AG10803 (cell line): ENCODE measurements around the gene C11orf86.
"Not testable (repeated sequence)": the region's sequence is repeated elsewhere in the genome, so short reads cannot be mapped to it uniquely, and the experiment has no call there.

Source experiments
- DNase-seq: peaks from one replicate; pipeline ENCODE4 v3.0.0; 2010; ENCODE audit warnings: low read depth
- H3K4me3 ChIP-seq: 2 replicates; pipeline ENCODE4 v1.5.1; 2011; ENCODE audit warnings: mild to moderate bottlenecking, low read length, control low read depth
- TF ChIP-seq, protein P1 (sequence below): conservative IDR thresholded peaks from 2 replicates; pipeline ENCODE4 v1.5.1; 2011; ENCODE audit warnings: mild to moderate bottlenecking, low read length, control low read depth, inconsistent platforms

Gene C11orf86

DNA sequence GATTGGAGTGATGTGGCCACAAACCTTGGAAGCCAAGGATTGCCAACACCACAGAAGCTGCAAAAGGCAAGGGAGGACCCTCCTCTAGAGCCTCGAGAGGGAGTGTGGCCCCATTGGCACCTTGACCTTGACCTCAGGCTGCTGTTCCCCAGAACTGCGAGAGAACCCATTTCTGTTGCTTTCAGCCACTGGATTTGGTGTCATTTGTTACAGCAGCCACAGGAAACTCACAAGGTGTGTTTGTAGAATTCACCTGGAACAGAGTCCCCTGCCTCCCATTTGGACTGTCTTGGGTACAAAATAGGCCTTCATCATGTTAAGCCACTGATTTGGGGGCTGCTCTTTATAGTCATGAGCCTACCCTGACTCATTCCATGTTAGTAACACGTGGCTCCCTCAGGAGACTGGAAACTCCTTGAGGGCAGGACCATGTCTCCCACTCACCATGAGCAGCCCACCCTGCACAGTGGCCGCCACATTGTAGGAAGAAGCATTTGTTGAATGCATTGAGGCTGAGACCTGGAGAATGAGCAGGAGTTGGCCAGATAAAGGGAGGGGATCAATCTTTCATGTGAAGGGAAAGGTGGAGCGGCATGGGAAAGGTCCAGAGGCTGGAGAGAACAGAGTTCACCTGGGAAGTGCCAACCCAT lies 8.3 kb downstream of the C11orf86 start:
- no peak for DNase-seq
- TF ChIP-seq, protein P1, sequence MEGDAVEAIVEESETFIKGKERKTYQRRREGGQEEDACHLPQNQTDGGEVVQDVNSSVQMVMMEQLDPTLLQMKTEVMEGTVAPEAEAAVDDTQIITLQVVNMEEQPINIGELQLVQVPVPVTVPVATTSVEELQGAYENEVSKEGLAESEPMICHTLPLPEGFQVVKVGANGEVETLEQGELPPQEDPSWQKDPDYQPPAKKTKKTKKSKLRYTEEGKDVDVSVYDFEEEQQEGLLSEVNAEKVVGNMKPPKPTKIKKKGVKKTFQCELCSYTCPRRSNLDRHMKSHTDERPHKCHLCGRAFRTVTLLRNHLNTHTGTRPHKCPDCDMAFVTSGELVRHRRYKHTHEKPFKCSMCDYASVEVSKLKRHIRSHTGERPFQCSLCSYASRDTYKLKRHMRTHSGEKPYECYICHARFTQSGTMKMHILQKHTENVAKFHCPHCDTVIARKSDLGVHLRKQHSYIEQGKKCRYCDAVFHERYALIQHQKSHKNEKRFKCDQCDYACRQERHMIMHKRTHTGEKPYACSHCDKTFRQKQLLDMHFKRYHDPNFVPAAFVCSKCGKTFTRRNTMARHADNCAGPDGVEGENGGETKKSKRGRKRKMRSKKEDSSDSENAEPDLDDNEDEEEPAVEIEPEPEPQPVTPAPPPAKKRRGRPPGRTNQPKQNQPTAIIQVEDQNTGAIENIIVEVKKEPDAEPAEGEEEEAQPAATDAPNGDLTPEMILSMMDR = no peak
- H3K4me3 ChIP-seq = no peak overlapping the region

DNA sequence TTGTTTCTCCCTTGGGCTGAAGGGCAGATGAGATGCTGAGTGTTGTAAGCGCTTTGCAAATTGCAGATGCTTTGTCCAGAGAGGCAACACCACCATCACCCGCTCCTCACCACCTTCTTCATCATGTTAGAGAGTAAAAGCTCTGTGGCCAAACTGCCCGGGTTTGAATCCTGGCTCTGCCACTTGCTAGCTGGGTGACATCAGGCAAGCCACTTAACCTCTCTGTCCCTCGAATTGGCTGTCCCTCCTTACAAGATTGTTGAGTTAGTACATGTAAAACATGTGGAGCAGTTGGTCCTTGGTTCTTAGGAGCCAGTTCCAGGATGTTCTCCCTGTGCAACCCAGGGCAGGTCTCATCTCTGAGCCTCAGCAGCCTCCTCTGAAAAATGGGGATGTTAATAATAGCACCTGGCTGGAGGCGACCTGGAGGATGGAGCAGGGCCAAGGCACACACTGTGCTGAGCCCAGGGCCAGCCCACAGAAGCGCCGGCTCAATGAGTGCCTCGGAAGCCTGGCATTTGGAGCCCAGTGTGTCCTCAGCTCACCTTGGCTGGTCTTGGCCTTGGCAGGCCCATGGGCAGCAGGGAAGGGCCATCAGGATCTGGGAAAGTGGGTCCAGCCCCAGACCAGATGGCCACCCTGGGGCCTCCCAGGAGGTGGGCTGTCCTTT lies 10.5 kb downstream of the C11orf86 start:
- H3K4me3 ChIP-seq = no peak overlapping the region
- TF ChIP-seq, protein P1 = no peak

DNA sequence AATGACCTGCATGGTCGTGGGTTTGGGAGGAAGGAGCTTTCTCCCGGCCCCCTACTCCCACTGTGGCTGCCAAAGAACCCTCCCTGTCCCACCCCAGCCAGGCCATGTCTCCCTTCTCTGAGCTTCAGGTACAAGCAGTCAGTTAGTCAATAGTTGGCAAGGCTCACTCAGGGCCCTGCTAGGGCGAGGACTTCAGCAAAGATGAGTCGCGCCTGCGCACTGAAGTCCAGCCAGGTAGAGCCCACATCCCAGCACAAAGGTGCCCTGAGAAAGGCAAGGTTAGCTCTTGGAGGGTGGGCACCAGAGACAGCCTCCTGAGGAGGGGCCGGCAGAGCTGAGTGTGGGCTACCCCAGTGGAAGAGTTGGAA lies 11.1 kb downstream of the C11orf86 start:
- TF ChIP-seq, protein P1 = no peak
- H3K4me3 ChIP-seq = no peak overlapping the region
- DNase-seq = no peak

More for the DNA sequence above, 10.5 kb downstream of the C11orf86 start:
- DNase-seq = no peak

DNA sequence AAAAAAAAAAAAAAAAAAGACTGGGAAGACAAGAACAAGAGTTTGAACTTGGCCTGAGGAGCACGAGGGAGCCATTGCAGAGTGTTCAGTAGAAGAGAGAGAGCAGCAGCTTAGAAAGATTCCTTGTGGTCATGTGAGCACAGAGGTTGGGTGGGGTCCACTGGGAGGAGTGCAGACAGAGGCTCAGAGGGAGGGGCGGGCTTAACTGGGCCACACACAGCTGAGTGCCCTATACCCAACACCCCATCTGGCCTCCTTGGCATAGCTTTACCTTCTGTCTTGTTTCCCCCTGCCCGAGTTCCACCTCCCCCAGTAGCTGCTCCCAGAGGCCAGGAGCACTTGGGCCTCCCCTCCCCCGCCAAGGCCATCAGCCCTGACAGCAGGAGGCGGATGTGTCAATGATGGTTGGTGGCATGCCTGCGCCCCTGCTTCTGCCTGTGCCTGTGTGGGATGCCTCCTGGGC lies 12.1 kb downstream of the C11orf86 start:
- TF ChIP-seq, protein P1 = no peak
- DNase-seq = no peak
- H3K4me3 ChIP-seq = no peak overlapping the region

DNA sequence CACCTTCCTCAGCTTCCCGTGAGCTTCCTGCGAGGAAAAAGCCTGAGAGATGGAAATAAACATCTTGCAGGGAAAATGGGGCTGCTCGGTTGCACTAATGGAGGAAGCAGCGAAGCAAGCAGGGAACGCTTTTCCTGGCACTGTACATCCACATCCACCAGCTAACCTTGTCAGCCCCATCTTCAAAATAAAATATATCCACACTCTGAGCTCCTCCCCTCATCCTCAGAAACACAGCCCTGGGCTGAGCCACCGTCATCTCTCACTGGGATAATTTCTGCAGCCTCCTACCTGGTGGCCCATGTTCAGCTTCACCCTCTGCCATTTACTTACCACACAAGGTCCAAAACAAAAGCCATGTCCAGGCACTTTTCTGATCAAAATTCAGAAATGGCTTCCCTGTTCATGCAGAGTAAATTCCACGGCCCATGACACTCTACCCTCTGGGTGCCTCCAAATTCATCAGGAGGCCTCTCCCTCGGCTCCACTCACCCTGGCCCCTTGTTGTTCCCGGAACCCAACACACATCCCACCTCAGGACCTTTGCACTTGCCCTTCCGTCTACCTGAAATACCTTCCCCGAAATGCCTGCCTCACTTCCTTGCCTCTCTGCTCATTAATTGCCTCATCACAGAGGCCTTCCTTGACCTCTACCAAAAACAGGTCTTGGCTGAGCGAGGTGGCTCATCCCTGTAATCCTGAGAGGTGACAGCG lies 13.0 kb downstream of the C11orf86 start:
- no peak for DNase-seq
- TF ChIP-seq, protein P1 = no peak
- no peak overlapping the region for H3K4me3 ChIP-seq

DNA sequence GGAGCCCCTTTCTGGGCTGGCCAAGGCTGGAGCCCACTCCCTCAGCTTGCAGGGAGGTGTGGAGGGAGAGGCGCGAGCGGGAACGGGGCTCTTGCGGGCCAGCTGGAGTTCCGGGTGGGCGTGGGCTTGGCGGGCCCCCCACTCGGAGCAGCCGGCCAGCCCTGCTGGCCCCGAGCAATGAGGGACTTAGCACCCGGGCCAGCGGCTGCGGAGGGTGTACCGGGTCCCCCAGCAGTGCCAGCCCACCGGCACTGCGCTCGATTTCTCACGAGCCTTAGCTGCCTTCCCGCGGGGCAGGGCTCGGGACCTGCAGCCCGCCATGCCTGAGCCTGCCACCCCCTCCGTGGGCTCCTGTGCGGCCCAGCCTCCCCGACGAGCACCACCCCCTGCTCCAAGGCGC lies 13.6 kb downstream of the C11orf86 start:
- H3K4me3 ChIP-seq, DNase-seq: not testable (repeated sequence)

DNA sequence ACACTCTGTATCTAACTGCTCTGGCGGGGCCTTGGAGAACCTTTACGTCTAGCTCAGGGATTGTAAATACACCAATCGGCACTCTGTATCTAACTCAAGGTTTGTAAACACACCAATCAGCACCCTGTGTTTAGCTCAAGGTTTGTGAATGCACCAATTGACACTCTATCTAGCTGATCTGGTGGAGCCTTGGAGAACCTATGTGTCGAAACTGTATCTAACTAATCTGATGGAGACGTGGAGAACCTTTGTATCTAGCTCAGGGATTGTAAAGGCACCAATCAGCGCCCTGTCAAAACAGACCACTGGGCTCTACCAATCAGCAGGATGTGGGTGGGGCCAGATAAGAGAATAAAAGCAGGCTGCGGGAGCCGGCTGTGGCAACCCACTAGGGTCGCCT lies 14.3 kb downstream of the C11orf86 start:
- DNase-seq, H3K4me3 ChIP-seq: not testable (repeated sequence)

DNA sequence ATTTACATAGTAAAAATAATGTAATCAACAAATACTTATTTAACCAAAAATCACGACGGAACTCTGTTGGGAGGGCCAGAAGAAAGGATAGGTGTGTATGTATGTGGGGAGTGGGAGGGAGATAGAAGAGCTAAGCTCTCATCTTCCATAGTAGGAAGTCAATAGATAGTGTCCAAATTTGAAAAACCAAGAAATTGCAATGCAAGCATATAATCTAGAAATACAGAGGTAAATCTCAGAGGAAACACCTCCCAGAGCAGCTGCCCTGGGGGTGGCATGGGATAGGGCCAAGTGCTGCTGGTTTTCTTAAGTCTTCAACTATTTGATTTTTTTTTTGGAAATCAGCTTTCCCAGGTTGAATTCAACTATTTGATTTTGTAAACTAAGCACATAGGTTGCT lies 16.9 kb downstream of the C11orf86 start:
- DNase-seq = no peak
- TF ChIP-seq, protein P1 = no peak
- H3K4me3 ChIP-seq = no peak overlapping the region
